ENCODE data around the gene AK5. TPM values are rescaled to one million over a fixed set of nuclear protein-coding genes. Genes with fewer than 3 reads are reported as not detected.

AK5 gene
- total and polyA plus RNA-seq, 12 donors = 0.25 to 1.7 (median 0.87) TPM

- peaks cover 0 to 20% (median 4%) of the 10 kb centered on the region in 7 donors for H3K27me3 ChIP-seq
- no peaks in the 10 kb centered on the region for H3K4me1 ChIP-seq
- intact Hi-C loops (cut with DNase I) = no loop called here
- H3K9me3 ChIP-seq = no peaks in the 10 kb centered on the region
- DNase-seq (no peak), ATAC-seq (no peak)
- WGBS, 2 donors = 65 to 77% methylated on average over 4 of the region's 4 CpGs
- no peaks in the 10 kb centered on the region for H3K36me3 ChIP-seq
- no peak for TF ChIP-seq CTCF (IDR thresholded peaks at IDR 0.05)
- H3K4me3 ChIP-seq = no peak overlapping the region
- no peak overlapping the region for H3K27ac ChIP-seq
These were observed 10.7 kb downstream of the AK5 start for GRCh38 chr1:77292551-77292950.

- no peak for TF ChIP-seq CTCF (IDR thresholded peaks at IDR 0.05)
- H3K9me3 ChIP-seq = peaks cover 0 to 5% (median 0%) of the 10 kb centered on the region in 11 donors
- ATAC-seq (no peak), DNase-seq (no peak)
- no peaks in the 10 kb centered on the region for H3K4me1 ChIP-seq
- H3K4me3 ChIP-seq = no peak overlapping the region
- WGBS, 2 donors = 92 to 97% methylated on average over 1 of the region's 1 CpG
- H3K36me3 ChIP-seq = no peaks in the 10 kb centered on the region
- intact Hi-C loops (cut with DNase I) = no loop called here
- H3K27me3 ChIP-seq = no peaks in the 10 kb centered on the region
- no peak overlapping the region for H3K27ac ChIP-seq
These were observed 18.7 kb downstream of the AK5 start for GRCh38 chr1:77300566-77300965.

- ATAC-seq (no peak), DNase-seq (no peak)
- Histone ChIP-seq H3K36me3 (no peaks in the 10 kb centered on the region), H3K9me3 (peaks cover 0 to 16% (median 0%) of the 10 kb centered on the region in 11 donors), H3K27me3 (no peaks in the 10 kb centered on the region), H3K4me1 (no peaks in the 10 kb centered on the region), H3K4me3 (no peak overlapping the region), H3K27ac (no peak overlapping the region)
- intact Hi-C loops (cut with DNase I) = no loop called here
- 49 to 50% methylated on average over 3 of the region's 3 CpGs for WGBS, 2 donors
- no peak for TF ChIP-seq CTCF (IDR thresholded peaks at IDR 0.05)
These were observed 21.6 kb downstream of the AK5 start for GRCh38 chr1:77303387-77303786.

- Histone ChIP-seq H3K4me3 (no peak overlapping the region), H3K9me3 (peaks cover 0 to 16% (median 0%) of the 10 kb centered on the region in 11 donors), H3K27ac (no peak overlapping the region), H3K4me1 (no peaks in the 10 kb centered on the region), H3K27me3 (no peaks in the 10 kb centered on the region), H3K36me3 (no peaks in the 10 kb centered on the region)
- intact Hi-C loops (cut with DNase I) = no loop called here
- 52 to 55% methylated on average over 8 of the region's 8 CpGs for WGBS, 2 donors
- DNase-seq (no peak), ATAC-seq (no peak)
- no peak for TF ChIP-seq CTCF (IDR thresholded peaks at IDR 0.05)
These were observed 27.2 kb downstream of the AK5 start for GRCh38 chr1:77308889-77309621.
